Activated T-helper 1 cell treated with anti-CD3 and anti-CD28 coated beads, Interleukin-12 subunit alpha, Interleukin-12 subunit beta, Interleukin-2, Interleukin-4 antibody, amounts not matched to agents 30 ng/mL and 10 ng/mL and 1 ng/mL, durations not matched to agents 14 hours and 24 hours and 36 hours (primary cell): ENCODE results near the gene ARFIP1. TPM values are rescaled to one million over a fixed set of nuclear protein-coding genes. Genes with fewer than 3 reads are reported as not detected.

ENCODE experiments used
- DNase-seq: peaks from one replicate; pipeline ENCODE4 v3.0.0; 2021; ENCODE audit warnings: low spot score
- H3K27ac Mint-ChIP-seq: one replicate; pipeline ENCODE4 v1.8.0; 2021; ENCODE audit warnings: mild to moderate bottlenecking, mixed read lengths
- H3K27me3 Mint-ChIP-seq: one replicate; pipeline ENCODE4 v1.8.0; 2022; ENCODE audit warnings: mild to moderate bottlenecking, moderate library complexity, mixed read lengths; ENCODE audit not compliant: insufficient read depth
- H3K36me3 Mint-ChIP-seq: one replicate; pipeline ENCODE4 v1.8.0; 2021; ENCODE audit warnings: low read depth, mixed read lengths
- H3K4me1 Mint-ChIP-seq: one replicate; pipeline ENCODE4 v1.8.0; 2021; ENCODE audit warnings: low read depth, mixed read lengths
- H3K4me3 Mint-ChIP-seq: one replicate; pipeline ENCODE4 v1.8.0; 2021; ENCODE audit warnings: mild to moderate bottlenecking, moderate library complexity, mixed read lengths
- H3K9me3 Mint-ChIP-seq: one replicate; pipeline ENCODE4 v1.8.0; 2021; ENCODE audit warnings: mixed read lengths
- intact Hi-C: fragments of 100-400 bp; cut with micrococcal nuclease; formaldehyde crosslinking; loops from one replicate; pipeline ENCODE4 v1.15.1; 2024
- total RNA-seq: library from RNA; stranded (reverse); gene quantifications from 2 replicates; pipeline ENCODE4 v1.2.3, GENCODE V29; 2022

Gene ARFIP1
- total RNA-seq, 1 donor from 2014 or later = 18.6 TPM

DNA sequence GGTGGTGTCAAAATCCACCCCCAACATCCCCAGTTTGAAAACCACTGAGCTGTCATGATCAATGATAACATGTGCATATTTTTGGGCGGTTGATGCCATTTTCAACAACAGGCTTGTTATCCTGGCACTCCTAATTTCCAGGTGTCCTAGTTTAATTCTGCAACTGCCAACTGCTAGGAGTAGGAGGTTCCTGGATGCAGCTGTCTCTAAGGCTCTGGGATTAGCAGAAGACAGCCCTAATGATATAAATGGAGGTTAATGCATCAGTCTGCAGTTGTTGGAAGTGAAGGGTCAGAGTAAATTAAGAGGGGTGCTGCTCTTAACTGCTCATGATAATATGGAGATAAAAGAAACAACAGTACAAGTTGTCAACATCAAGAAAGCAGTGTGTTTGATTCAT, 23.8 kb downstream of the ARFIP1 start:
- Mint-ChIP-seq H3K4me1 (peaks cover 20% of the 10 kb centered on the region), H3K9me3 (peaks cover 5% of the 10 kb centered on the region), H3K27me3 (no peaks in the 10 kb centered on the region), H3K27ac (no peak overlapping the region), H3K36me3 (peaks cover 8% of the 10 kb centered on the region), H3K4me3 (no peak overlapping the region)
- DNase-seq = no peak
- intact Hi-C loops = no loop called here

DNA sequence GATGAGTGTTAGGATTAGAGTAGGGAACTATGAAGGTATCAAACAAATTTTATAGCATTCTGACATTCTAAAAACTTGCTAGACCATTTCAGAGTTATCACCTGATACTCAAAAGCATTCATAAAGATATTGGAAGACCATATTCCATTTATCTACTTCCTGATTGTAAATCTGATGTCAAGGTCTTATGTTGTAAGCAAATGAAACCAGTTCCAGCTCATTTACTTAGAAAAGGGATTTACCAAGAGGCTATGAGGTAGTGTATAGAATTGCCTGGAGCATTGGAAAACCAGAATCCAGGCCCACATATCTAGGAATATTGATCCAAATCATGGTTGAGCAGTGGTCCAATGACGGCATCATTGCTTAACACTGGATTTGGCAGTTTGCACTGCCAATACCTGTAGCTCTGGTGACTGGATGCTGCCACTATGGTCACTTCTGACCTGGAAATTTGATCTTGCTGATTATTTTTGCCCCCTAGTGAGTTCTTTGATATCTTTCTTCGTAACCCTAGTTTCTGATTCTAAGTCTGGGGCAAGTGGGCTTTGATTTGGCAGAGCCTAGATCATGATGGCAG, 25.4 kb downstream of the ARFIP1 start:
- Mint-ChIP-seq H3K9me3 (peaks cover 5% of the 10 kb centered on the region), H3K36me3 (peaks cover 10% of the 10 kb centered on the region), H3K27ac (no peak overlapping the region), H3K4me1 (peaks cover 20% of the 10 kb centered on the region), H3K27me3 (no peaks in the 10 kb centered on the region), H3K4me3 (no peak overlapping the region)
- intact Hi-C loops = no loop called here
- DNase-seq = no peak

DNA sequence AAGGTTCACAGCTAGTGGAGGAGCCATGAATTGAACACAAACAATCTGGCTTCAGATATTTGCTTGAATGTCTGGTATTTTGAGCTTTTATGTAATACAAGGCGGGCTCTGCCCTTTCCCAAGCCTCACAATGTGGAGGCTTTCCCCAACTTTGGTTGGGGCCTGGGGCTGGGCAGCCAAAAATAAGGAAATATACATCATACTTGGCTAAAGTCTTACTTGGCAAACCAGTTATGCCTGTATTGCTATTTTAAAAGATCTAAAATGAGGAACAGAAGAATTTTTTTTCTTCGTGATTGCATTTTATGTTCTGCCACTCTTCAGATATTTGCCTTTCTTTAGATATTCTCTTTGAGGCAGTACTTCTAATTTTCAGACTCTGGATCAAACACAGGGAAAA, 26.1 kb downstream of the ARFIP1 start:
- intact Hi-C loops = loop anchor here (2.0 kb wide), 1 partner anchor 13 kb away; no protein-coding TSS in a partner anchor
- Mint-ChIP-seq H3K27me3 (no peaks in the 10 kb centered on the region), H3K27ac (no peak overlapping the region), H3K4me1 (peaks cover 20% of the 10 kb centered on the region), H3K9me3 (peaks cover 5% of the 10 kb centered on the region), H3K4me3 (no peak overlapping the region), H3K36me3 (peaks cover 13% of the 10 kb centered on the region)
- DNase-seq = no peak

DNA sequence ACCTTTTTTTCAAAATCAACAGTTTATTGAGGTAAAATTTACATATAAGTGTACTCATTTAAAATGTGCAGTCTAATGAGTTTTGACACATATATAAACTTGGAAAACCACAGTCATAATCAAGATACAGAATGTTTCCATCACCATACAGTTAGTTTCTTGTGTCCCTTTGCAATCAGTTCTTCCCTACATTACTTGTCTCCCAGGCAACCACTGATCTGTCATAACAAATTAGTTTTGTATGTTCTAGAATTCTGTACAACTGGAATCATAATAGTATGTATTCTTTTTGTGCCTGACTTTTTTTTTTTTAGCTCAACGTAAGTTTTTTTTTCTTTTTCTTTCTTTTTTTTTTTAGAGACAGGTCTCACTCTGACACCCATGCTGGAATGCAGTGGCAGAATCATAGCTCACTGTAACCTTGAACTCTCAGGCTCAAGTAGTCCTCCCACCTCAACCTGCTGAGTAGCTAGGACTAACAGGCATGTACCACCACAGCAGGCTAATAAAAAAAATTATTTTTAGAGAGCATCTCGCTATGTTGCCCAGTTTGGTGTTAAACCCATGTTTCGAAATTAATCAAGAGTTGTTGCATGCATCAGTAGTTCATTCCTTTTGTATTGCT, 26.9 kb downstream of the ARFIP1 start:
- no peaks in the 10 kb centered on the region for H3K27me3 Mint-ChIP-seq
- peaks cover 9% of the 10 kb centered on the region for H3K9me3 Mint-ChIP-seq
- intact Hi-C loops = loop anchor here (1.0 to 2.0 kb wide), 4 partner anchors 14 to 310 kb away; partner anchors contain the start of genes ARFIP1 and TIGD4
- H3K27ac Mint-ChIP-seq = peak overlapping the region; percentile 23
- H3K36me3 Mint-ChIP-seq = peaks cover 18% of the 10 kb centered on the region
- no peak overlapping the region for H3K4me3 Mint-ChIP-seq
- DNase-seq = no peak
- peaks cover 20% of the 10 kb centered on the region for H3K4me1 Mint-ChIP-seq

DNA sequence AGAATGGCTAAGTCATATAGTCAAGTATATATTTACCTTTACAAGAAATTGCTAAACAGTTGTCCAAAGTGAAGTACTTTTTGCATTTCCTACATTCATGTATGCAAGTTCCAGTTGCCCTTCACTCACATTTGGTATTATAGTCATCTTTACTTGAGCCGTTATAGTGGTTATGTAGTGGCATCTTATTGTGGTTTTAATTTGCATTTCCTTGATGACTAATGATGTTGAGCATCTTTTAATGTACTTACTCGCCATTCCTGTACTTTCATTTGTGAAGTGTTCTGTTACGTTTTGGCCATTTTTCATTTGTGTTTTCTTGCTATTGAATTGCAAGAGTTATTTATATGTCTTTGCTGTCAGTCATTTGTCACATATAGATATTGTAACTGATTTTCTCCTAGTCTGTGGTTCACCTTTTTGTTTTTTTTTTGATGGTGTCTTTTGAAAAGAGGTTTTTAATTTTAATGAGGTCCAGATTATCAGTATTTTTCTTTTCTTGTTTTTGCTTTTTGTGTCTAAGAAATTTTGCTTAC, 27.6 kb downstream of the ARFIP1 start:
- Mint-ChIP-seq H3K27ac (peak overlapping the region; percentile 54), H3K9me3 (peaks cover 9% of the 10 kb centered on the region), H3K4me1 (peaks cover 20% of the 10 kb centered on the region), H3K4me3 (peak overlapping the region; percentile 32), H3K27me3 (no peaks in the 10 kb centered on the region), H3K36me3 (peaks cover 22% of the 10 kb centered on the region)
- intact Hi-C loops = loop anchor here (1.0 to 2.0 kb wide), 4 partner anchors 15 to 309 kb away; partner anchors contain the start of genes ARFIP1 and TIGD4
- DNase-seq = no peak

DNA sequence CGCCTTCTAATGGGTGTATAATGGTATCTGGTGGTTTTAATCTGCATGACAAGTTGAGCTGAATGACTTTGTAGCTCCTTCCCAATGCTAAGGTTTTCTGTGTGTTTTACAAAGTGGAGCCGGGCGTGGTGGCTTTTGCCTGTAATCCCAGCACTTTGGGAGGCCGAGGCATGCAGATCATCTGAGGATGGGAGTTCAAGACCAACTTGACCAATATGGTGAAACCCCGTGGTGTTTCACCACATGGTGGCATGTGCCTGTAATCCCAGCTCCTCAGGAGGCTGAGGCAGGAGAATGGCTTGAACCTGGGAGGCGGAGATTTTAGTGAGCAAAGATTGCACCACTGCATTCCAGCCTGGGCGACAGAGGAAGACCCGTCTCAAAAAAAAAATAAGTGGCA, 28.9 kb downstream of the ARFIP1 start:
- Mint-ChIP-seq H3K4me1 (peaks cover 20% of the 10 kb centered on the region), H3K27ac (no peak overlapping the region), H3K9me3 (peaks cover 16% of the 10 kb centered on the region), H3K4me3 (no peak overlapping the region), H3K36me3 (peaks cover 29% of the 10 kb centered on the region), H3K27me3 (no peaks in the 10 kb centered on the region)
- intact Hi-C loops = no loop called here
- no peak for DNase-seq

DNA sequence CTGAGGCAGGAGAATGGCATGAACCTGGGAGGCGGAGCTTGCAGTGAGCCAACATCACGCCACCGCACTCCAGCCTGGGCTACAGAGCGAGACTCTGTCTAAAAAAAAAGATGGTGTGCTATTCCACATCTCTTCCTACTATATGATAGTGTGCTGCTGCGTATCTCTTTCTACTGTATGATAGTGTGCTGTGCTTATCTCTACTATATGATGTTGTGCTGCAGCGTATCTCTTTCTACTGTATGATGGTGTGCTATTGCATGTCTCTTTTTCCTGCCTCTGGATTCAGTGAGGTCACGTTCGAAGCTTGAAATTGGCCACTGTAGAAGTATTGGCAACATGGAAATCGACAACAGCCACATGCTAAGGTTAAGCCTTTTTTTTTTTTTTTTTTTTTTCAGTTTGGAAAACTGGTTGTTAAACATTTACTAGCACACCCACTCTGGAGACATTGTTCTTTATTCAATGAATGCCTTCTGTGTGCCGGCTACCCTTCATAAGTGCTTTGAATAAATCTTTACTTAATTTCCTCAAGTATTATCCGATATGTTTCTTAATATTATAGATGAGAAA, 31.0 kb downstream of the ARFIP1 start:
- Mint-ChIP-seq H3K36me3 (peaks cover 39% of the 10 kb centered on the region), H3K9me3 (peaks cover 28% of the 10 kb centered on the region), H3K27me3 (no peaks in the 10 kb centered on the region), H3K4me3 (no peak overlapping the region), H3K4me1 (peaks cover 30% of the 10 kb centered on the region), H3K27ac (no peak overlapping the region)
- intact Hi-C loops = no loop called here
- no peak for DNase-seq

DNA sequence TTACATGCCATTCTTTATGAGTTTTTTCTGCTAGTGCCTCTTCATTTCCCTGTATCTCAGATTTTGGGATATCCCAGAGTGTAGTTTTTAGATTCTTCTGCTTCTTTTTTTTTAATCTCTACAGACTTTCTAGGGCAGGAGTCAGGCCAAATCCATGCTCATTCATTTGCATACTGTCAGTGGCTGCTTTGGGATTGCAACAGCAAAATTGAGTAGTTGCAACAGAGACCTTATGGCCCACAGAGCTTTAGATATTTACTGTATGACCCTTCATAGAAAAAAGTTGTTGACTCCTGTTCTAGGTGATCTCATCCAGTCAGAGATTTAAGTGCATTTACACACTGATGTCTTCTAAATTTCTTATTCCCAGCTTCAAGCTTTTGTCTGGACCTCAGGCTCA, 35.3 kb downstream of the ARFIP1 start:
- Mint-ChIP-seq H3K4me1 (peaks cover 31% of the 10 kb centered on the region), H3K4me3 (no peak overlapping the region), H3K27ac (no peak overlapping the region), H3K27me3 (no peaks in the 10 kb centered on the region), H3K36me3 (peaks cover 45% of the 10 kb centered on the region), H3K9me3 (peaks cover 41% of the 10 kb centered on the region)
- no peak for DNase-seq
- intact Hi-C loops = no loop called here

DNA sequence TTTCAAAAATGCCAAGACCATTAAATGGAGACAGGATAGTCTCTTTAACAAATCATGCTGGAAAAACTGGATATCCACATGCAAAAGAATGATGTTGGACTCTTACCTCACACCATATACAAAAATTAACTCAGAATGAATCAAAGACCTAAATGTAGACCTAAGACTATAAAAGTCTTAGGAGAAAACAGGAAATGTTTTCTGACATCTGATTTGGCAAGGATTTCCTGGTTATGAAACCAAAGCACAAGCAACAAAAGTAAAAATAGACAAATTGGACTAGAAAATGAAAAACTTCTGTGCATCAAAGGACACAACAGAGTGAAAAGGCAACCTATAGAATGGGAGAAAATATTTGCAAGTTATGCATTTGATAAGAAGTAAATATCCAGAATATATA, 37.6 kb downstream of the ARFIP1 start:
- intact Hi-C loops = no loop called here
- Mint-ChIP-seq H3K27ac (no peak overlapping the region), H3K4me1 (peaks cover 31% of the 10 kb centered on the region), H3K9me3 (peaks cover 36% of the 10 kb centered on the region), H3K27me3 (no peaks in the 10 kb centered on the region), H3K36me3 (peaks cover 34% of the 10 kb centered on the region), H3K4me3 (no peak overlapping the region)
- no peak for DNase-seq

DNA sequence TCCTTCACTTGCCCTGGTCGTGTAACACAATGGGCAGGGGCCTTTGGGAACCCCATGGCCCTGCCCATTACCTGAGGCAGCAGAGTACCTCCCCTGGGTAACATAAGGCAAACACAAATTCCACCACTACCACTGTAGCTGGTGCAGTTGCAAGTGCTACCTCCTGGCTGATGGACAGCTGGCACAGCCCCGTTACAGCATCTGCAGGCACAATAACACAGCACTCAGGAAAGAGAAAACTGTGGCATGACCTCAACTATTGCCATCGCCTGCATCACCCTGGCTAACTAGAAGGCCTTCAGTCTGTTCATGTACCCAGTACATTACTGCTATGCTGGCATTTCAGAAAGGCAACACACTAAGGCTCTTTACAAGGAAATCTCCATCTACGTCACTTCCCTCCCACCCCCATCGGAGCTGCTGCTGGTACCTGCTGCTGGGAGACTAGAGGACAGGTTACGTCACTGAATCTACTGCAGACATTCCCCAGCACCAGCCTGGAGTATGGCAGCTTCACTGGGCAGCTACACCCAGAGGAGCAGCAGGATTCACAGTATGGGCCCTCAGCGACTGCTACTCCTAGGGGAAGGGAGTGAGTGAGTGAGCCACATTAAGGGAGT, 39.4 kb downstream of the ARFIP1 start:
- no peaks in the 10 kb centered on the region for H3K27me3 Mint-ChIP-seq
- peaks cover 31% of the 10 kb centered on the region for H3K4me1 Mint-ChIP-seq
- no peak overlapping the region for H3K4me3 Mint-ChIP-seq
- H3K36me3 Mint-ChIP-seq = peaks cover 25% of the 10 kb centered on the region
- no peak overlapping the region for H3K27ac Mint-ChIP-seq
- no peak for DNase-seq
- H3K9me3 Mint-ChIP-seq = peaks cover 30% of the 10 kb centered on the region
- intact Hi-C loops = no loop called here

DNA sequence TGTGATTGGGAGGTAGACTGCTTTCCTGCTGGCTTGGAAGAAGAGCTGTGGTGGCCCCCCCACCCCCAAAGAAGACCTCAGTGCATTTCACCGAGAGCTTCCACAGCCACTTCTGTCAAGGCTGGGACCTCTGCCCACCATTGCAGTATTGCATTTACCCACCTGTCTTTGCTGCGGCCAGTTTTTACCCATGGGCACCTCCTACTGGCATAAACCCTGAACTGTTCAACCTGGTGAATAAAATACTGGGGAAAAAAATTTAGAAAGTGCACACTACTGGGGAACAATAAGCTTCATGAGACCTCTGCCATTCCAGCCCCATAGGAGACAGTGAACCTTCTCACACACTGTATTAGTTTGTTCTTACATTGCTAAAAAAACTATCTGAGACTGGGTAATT, 40.3 kb downstream of the ARFIP1 start:
- H3K27ac Mint-ChIP-seq = no peak overlapping the region
- peaks cover 32% of the 10 kb centered on the region for H3K9me3 Mint-ChIP-seq
- intact Hi-C loops = no loop called here
- no peak for DNase-seq
- peaks cover 23% of the 10 kb centered on the region for H3K4me1 Mint-ChIP-seq
- H3K27me3 Mint-ChIP-seq = no peaks in the 10 kb centered on the region
- H3K4me3 Mint-ChIP-seq = no peak overlapping the region
- peaks cover 24% of the 10 kb centered on the region for H3K36me3 Mint-ChIP-seq

DNA sequence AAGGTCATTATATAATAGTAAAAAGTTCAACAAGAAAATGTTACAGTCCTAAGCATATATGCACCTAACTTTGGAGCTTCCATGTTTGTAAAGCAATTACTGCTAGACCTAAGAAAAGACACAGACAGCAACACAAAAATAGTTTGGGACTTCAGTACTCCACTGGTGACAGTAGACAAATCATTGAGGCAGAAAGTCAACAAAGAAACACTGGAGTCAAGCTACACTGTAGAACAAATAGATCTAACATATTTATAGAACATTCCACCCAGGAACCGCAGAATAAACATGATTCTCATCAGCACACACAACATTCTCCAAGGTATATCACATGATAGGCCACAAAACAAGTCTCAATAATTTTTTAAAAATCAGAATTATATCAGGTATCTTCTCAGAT, 42.6 kb downstream of the ARFIP1 start:
- Mint-ChIP-seq H3K36me3 (peaks cover 6% of the 10 kb centered on the region), H3K27me3 (no peaks in the 10 kb centered on the region), H3K9me3 (peaks cover 18% of the 10 kb centered on the region), H3K4me3 (no peak overlapping the region), H3K27ac (no peak overlapping the region), H3K4me1 (peaks cover 7% of the 10 kb centered on the region)
- intact Hi-C loops = no loop called here
- no peak for DNase-seq

DNA sequence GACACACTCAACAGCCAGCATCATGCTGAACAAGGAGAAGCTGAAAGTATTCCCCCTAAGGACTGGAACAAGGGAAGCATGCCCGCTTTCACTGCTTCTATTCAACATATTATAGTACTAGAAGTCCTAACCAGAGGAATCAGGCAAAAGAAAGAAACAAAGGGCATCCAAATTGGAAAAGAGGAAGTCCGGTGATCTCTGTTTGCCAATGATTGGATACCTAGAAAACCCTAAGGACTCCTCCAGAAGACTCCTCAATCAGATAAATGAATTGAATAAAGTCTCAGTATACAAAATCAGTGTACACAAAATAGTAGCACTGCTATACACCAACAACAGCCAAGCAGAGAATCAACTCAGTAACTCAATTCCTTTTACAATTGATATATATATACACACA, 44.8 kb downstream of the ARFIP1 start:
- no peak for DNase-seq
- Mint-ChIP-seq H3K9me3 (peaks cover 15% of the 10 kb centered on the region), H3K4me1 (no peaks in the 10 kb centered on the region), H3K27me3 (no peaks in the 10 kb centered on the region), H3K27ac (no peak overlapping the region), H3K4me3 (no peak overlapping the region), H3K36me3 (peaks cover 8% of the 10 kb centered on the region)
- intact Hi-C loops = no loop called here
